Tibial nerve (tissue), 4 donors: Measurements from ENCODE around the gene OCIAD1.

ENCODE experiments used
- EP300 ChIP-seq, 2 donors: sonication (generic); formaldehyde crosslinking; IDR thresholded peaks; one replicate each; pipeline ENCODE4 v1.6.1; 2017; ENCODE audit warnings: antibody characterized with exemption in 2 of 2, mild to moderate bottlenecking in 1 of 2
- POLR2A ChIP-seq, 2 donors: fragments of 450-650 bp; IDR thresholded peaks; one replicate each; pipeline ENCODE4 v1.6.1; 2017; ENCODE audit warnings: antibody characterized with exemption in 2 of 2, mild to moderate bottlenecking in 2 of 2, moderate library complexity in 2 of 2
- TF ChIP-seq, protein P1 (sequence below), 5 experiments: fragments of 200-600 bp in 3 of 5; fragments of 450-650 bp in 2 of 5; sonication (generic) in 3 of 5; IDR thresholded peaks; one replicate each; pipeline ENCODE4 v1.5.1; 2016 to 2019; ENCODE audit warnings: antibody characterized with exemption in 5 of 5, mild to moderate bottlenecking in 3 of 5, moderate library complexity in 2 of 5

GRCh38 chr4:48863728-48864127 lies 32.8 kb downstream of the OCIAD1 start:
- TF ChIP-seq POLR2A (IDR thresholded peaks at IDR 0.05) (no peak), EP300 (IDR thresholded peaks at IDR 0.05) (no peak)
- TF ChIP-seq, protein P1, sequence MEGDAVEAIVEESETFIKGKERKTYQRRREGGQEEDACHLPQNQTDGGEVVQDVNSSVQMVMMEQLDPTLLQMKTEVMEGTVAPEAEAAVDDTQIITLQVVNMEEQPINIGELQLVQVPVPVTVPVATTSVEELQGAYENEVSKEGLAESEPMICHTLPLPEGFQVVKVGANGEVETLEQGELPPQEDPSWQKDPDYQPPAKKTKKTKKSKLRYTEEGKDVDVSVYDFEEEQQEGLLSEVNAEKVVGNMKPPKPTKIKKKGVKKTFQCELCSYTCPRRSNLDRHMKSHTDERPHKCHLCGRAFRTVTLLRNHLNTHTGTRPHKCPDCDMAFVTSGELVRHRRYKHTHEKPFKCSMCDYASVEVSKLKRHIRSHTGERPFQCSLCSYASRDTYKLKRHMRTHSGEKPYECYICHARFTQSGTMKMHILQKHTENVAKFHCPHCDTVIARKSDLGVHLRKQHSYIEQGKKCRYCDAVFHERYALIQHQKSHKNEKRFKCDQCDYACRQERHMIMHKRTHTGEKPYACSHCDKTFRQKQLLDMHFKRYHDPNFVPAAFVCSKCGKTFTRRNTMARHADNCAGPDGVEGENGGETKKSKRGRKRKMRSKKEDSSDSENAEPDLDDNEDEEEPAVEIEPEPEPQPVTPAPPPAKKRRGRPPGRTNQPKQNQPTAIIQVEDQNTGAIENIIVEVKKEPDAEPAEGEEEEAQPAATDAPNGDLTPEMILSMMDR (IDR thresholded peaks at IDR 0.05) = no peak
